RWPE2 (cell line): Measurements from ENCODE around the gene ACOXL.

Experiments
- ATAC-seq: fragments of 200-7000 bp; cut with Tn5 transposase; 3 replicates; pipeline ENCODE4 v1.9.1; 2021; ENCODE audit warnings: low read depth
- DNase-seq: peaks from one replicate; pipeline ENCODE4 v3.0.0-alpha.2; 2020; ENCODE audit warnings: low spot score
- H3K27ac ChIP-seq: fragments of 450-650 bp; 2 replicates; pipeline ENCODE4 v1.5.1; 2017; ENCODE audit warnings: mild to moderate bottlenecking; ENCODE audit not compliant: poor library complexity, severe bottlenecking
- H3K27me3 ChIP-seq: fragments of 250-450 bp; sonication (Bioruptor Pico); 2 replicates; pipeline ENCODE4 v1.5.1; 2021; ENCODE audit warnings: mild to moderate bottlenecking, moderate library complexity; ENCODE audit not compliant: insufficient read depth, poor library complexity, severe bottlenecking
- H3K36me3 ChIP-seq: fragments of 250-450 bp; sonication (Bioruptor Pico); 2 replicates; pipeline ENCODE4 v1.5.1; 2020; ENCODE audit warnings: low read depth, mild to moderate bottlenecking, moderate library complexity
- H3K4me1 ChIP-seq: fragments of 250-450 bp; sonication (Bioruptor Pico); 2 replicates; pipeline ENCODE4 v1.5.1; 2021; ENCODE audit warnings: mild to moderate bottlenecking, moderate library complexity; ENCODE audit not compliant: insufficient read depth, poor library complexity, severe bottlenecking
- H3K4me3 ChIP-seq: fragments of 250-450 bp; sonication (Bioruptor Pico); 2 replicates; pipeline ENCODE4 v1.5.1; 2021; ENCODE audit warnings: mild to moderate bottlenecking, moderate library complexity; ENCODE audit not compliant: severe bottlenecking
- H3K9me3 ChIP-seq: fragments of 250-450 bp; sonication (Bioruptor Pico); 2 replicates; pipeline ENCODE4 v1.5.1; 2021; ENCODE audit warnings: mild to moderate bottlenecking, moderate library complexity; ENCODE audit not compliant: severe bottlenecking
- CTCF ChIP-seq: fragments of 450-650 bp; IDR thresholded peaks from one replicate; pipeline ENCODE4 v1.5.1; 2017; ENCODE audit warnings: mild to moderate bottlenecking, moderate library complexity; ENCODE audit not compliant: poor library complexity, severe bottlenecking

The ACOXL gene

GRCh38 chr2:110984694-110985490 is 252.5 kb downstream of the ACOXL start:
- H3K27me3 ChIP-seq, result peaks cover 9% of the 10 kb centered on the region
- H3K36me3 ChIP-seq, result no peaks in the 10 kb centered on the region
- no peak overlapping the region for H3K27ac ChIP-seq
- TF ChIP-seq CTCF, result no peak
- no peak for DNase-seq
- no peaks in the 10 kb centered on the region for H3K4me1 ChIP-seq
- no peak overlapping the region for H3K4me3 ChIP-seq
- no peak for ATAC-seq
- H3K9me3 ChIP-seq, result no peaks in the 10 kb centered on the region

GRCh38 chr2:110990440-110990839 is 258.1 kb downstream of the ACOXL start:
- Histone ChIP-seq H3K27ac (no peak overlapping the region), H3K36me3 (no peaks in the 10 kb centered on the region), H3K4me3 (no peak overlapping the region), H3K9me3 (no peaks in the 10 kb centered on the region), H3K4me1 (no peaks in the 10 kb centered on the region), H3K27me3 (peaks cover 24% of the 10 kb centered on the region)
- DNase-seq (no peak), ATAC-seq (no peak)
- TF ChIP-seq CTCF, result no peak

- H3K27me3 ChIP-seq, result peaks cover 30% of the 10 kb centered on the region
- H3K36me3 ChIP-seq, result no peaks in the 10 kb centered on the region
Measured at GRCh38 chr2:110991911-110992310, 259.5 kb downstream of the ACOXL start.

GRCh38 chr2:110992886-110993285 is 260.5 kb downstream of the ACOXL start:
- Histone ChIP-seq H3K9me3 (no peaks in the 10 kb centered on the region), H3K27ac (no peak overlapping the region), H3K4me3 (no peak overlapping the region), H3K36me3 (no peaks in the 10 kb centered on the region), H3K27me3 (peaks cover 39% of the 10 kb centered on the region), H3K4me1 (no peaks in the 10 kb centered on the region)
- TF ChIP-seq CTCF, result no peak
- DNase-seq (no peak), ATAC-seq (no peak)

More at GRCh38 chr2:110991911-110992310, 259.5 kb downstream of the ACOXL start:
- Histone ChIP-seq H3K27ac (no peak overlapping the region), H3K4me3 (no peak overlapping the region), H3K9me3 (no peaks in the 10 kb centered on the region), H3K4me1 (no peaks in the 10 kb centered on the region)
- ATAC-seq (no peak), DNase-seq (no peak)
- TF ChIP-seq CTCF, result no peak
